Activated CD4-positive, alpha-beta T cell treated with anti-CD3 and anti-CD28 coated beads, Interleukin-2, amount 10 ng/mL, durations not matched to agents 7 days and 5 days (primary cell): ENCODE results near the gene CD101. TPM values are rescaled to one million over a fixed set of nuclear protein-coding genes. Genes with fewer than 3 reads are reported as not detected.

ENCODE experiments used
- CTCF ChIA-PET: fragments of 350-600 bp; sonication (Branson Sonifier 250); formaldehyde crosslinking; loops from one replicate; lab custom pipeline; 2021; ENCODE audit warnings: antibody characterized with exemption; lab: Charles Lee
- POLR2A ChIA-PET: fragments of 350-600 bp; sonication (Branson Sonifier 250); formaldehyde crosslinking; loops from one replicate; lab custom pipeline; 2021; ENCODE audit warnings: antibody characterized with exemption; lab: Charles Lee
- DNase-seq: peaks from one replicate; pipeline ENCODE4 v3.0.0-alpha.2; 2020
- H3K27ac Mint-ChIP-seq: one replicate; pipeline ENCODE4 v1.8.0; 2021; ENCODE audit warnings: mild to moderate bottlenecking, moderate library complexity, mixed read lengths
- H3K27me3 Mint-ChIP-seq: one replicate; pipeline ENCODE4 v1.8.0; 2021; ENCODE audit warnings: mixed read lengths
- H3K36me3 Mint-ChIP-seq: one replicate; pipeline ENCODE4 v1.8.0; 2021; ENCODE audit warnings: low read depth, mixed read lengths
- H3K4me1 Mint-ChIP-seq: one replicate; pipeline ENCODE4 v1.8.0; 2021; ENCODE audit warnings: mixed read lengths
- H3K4me3 Mint-ChIP-seq: one replicate; pipeline ENCODE4 v1.8.0; 2021; ENCODE audit warnings: mild to moderate bottlenecking, moderate library complexity, mixed read lengths
- H3K9me3 Mint-ChIP-seq: one replicate; pipeline ENCODE4 v1.8.0; 2021; ENCODE audit warnings: mixed read lengths
- total RNA-seq, 2 experiments: library from RNA; stranded (reverse); gene quantifications; one replicate each; pipeline ENCODE4 v1.2.3, GENCODE V29; 2021

CD101 gene
- total RNA-seq, 2 experiments from 2014 or later = 3.4 to 4.2 TPM

- ChIA-PET POLR2A (no interaction called here), CTCF (no interaction called here)
- peaks cover 63% of the 10 kb centered on the region for H3K36me3 Mint-ChIP-seq
Measured at GRCh38 chr1:117066367-117066766, 64.8 kb downstream of the CD101 start.

DNA sequence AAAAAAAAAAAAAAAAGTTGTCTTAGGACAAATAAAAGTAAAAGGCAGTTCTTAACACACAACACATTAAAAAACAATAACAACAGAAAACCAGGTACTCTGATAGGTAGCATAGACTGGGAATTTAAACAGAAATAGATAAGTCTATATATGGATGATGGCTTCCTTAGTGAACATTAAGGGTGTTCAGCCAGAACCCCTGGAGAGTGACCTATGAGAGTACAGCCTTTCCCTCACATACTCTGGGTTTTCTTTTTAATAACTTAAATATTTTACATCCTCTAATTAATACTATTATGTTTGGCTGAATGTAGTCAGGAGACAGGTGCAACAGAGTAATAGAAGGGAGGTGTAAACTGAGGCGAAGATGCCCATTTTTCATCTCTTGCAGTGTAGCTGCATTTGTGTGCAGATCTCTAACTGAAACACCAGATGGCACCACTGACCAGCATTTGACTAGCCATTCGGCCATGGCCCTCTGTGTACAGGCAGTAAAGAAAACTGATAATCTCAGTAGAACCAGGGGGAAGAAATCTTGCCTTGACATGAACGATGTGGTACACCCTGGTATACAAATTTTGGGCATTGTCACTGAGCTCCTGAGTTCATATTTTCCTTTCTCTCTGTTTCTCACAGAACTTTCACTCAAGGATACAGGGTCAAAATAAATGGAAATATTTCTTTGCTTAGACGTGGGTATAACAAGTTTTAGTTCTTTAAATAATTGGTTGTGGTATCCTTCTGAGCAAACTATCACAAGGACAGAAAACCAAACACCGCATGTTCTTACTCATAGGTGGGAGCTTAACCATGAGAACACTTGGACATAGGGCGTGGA is 66.2 kb downstream of the CD101 start:
- Mint-ChIP-seq H3K27me3 (no peaks in the 10 kb centered on the region), H3K36me3 (peaks cover 55% of the 10 kb centered on the region), H3K9me3 (no peaks in the 10 kb centered on the region), H3K4me3 (no peak overlapping the region), H3K4me1 (peaks cover 44% of the 10 kb centered on the region), H3K27ac (no peak overlapping the region)
- ChIA-PET CTCF (interaction anchor here (0.6 to 5.7 kb wide), 8 partner anchors 10 to 95 kb away, joined by 3 to 32 read pairs (median 4); no protein-coding TSS in a partner anchor), POLR2A (interaction anchor here (0.6 kb wide), 1 partner anchor 226 kb away, joined by 3 read pairs; no protein-coding TSS in a partner anchor)
- DNase-seq = peak; percentile 49

More at GRCh38 chr1:117066367-117066766, 64.8 kb downstream of the CD101 start:
- Mint-ChIP-seq H3K9me3 (no peaks in the 10 kb centered on the region), H3K27me3 (no peaks in the 10 kb centered on the region), H3K27ac (no peak overlapping the region), H3K4me1 (peaks cover 57% of the 10 kb centered on the region), H3K4me3 (no peak overlapping the region)
- no peak for DNase-seq

- H3K27ac Mint-ChIP-seq = no peak overlapping the region
- H3K9me3 Mint-ChIP-seq = no peaks in the 10 kb centered on the region
- POLR2A ChIA-PET = no interaction called here
- H3K4me1 Mint-ChIP-seq = peaks cover 38% of the 10 kb centered on the region
- peaks cover 55% of the 10 kb centered on the region for H3K36me3 Mint-ChIP-seq
- no peak for DNase-seq
- no peaks in the 10 kb centered on the region for H3K27me3 Mint-ChIP-seq
- CTCF ChIA-PET = interaction anchor here (0.7 to 5.7 kb wide), 8 partner anchors 8 to 95 kb away, joined by 3 to 32 read pairs (median 3); partner anchors contain the start of gene TTF2
- no peak overlapping the region for H3K4me3 Mint-ChIP-seq
Measured at GRCh38 chr1:117068580-117068979, 67.0 kb downstream of the CD101 start.

- no peaks in the 10 kb centered on the region for H3K27me3 Mint-ChIP-seq
- CTCF ChIA-PET = interaction anchor here (1.1 to 5.7 kb wide), 4 partner anchors 9 to 53 kb away, joined by 3 to 32 read pairs (median 7); partner anchors contain the start of gene TTF2
- H3K4me1 Mint-ChIP-seq = peaks cover 31% of the 10 kb centered on the region
- H3K36me3 Mint-ChIP-seq = peaks cover 52% of the 10 kb centered on the region
- no peak for DNase-seq
- peak overlapping the region; percentile 22 for H3K27ac Mint-ChIP-seq
- POLR2A ChIA-PET = no interaction called here
- no peaks in the 10 kb centered on the region for H3K9me3 Mint-ChIP-seq
- H3K4me3 Mint-ChIP-seq = no peak overlapping the region
Measured at GRCh38 chr1:117069220-117069844, 67.8 kb downstream of the CD101 start.

- POLR2A ChIA-PET = no interaction called here
- peaks cover 52% of the 10 kb centered on the region for H3K36me3 Mint-ChIP-seq
- no peak for DNase-seq
Measured at GRCh38 chr1:117070124-117070523, 68.6 kb downstream of the CD101 start.

GRCh38 chr1:117076648-117077047 is 75.1 kb downstream of the CD101 start:
- CTCF ChIA-PET = interaction anchor here (2.2 kb wide), 1 partner anchor 9 kb away, joined by 8 read pairs; no protein-coding TSS in a partner anchor
- Mint-ChIP-seq H3K36me3 (peaks cover 68% of the 10 kb centered on the region), H3K4me3 (no peak overlapping the region), H3K9me3 (no peaks in the 10 kb centered on the region), H3K27ac (no peak overlapping the region), H3K27me3 (no peaks in the 10 kb centered on the region), H3K4me1 (peaks cover 8% of the 10 kb centered on the region)
- DNase-seq = no peak
- POLR2A ChIA-PET = interaction anchor here (0.7 kb wide), 1 partner anchor 16 kb away, joined by 3 read pairs; no protein-coding TSS in a partner anchor

More at GRCh38 chr1:117070124-117070523, 68.6 kb downstream of the CD101 start:
- Mint-ChIP-seq H3K4me3 (no peak overlapping the region), H3K9me3 (no peaks in the 10 kb centered on the region), H3K27ac (no peak overlapping the region), H3K27me3 (no peaks in the 10 kb centered on the region), H3K4me1 (peaks cover 27% of the 10 kb centered on the region)
- CTCF ChIA-PET = interaction anchor here (3.6 to 5.7 kb wide), 2 partner anchors 10 to 24 kb away, joined by 11 to 32 read pairs; partner anchors contain the start of gene TTF2

DNA sequence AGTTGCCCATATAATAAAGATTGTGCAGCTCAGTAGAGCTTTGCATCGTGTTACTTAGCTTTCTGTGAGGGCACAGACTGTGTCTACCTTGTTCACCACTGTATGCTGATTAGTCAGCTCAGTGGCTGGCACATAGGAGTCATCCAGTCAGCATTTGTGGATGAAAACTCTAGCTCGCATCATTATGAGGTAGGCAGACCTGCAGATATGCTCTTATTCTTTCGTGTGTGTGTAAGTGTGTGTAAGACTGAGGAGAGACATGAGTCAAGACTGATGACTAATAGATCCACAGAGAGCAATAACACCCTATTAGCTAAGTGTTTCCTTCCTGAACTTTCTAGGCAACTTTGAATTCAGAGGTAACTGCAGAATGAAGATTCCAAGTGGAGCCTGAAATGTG is 75.7 kb downstream of the CD101 start:
- ChIA-PET CTCF (interaction anchor here (2.2 kb wide), 1 partner anchor 9 kb away, joined by 8 read pairs; no protein-coding TSS in a partner anchor), POLR2A (interaction anchor here (0.7 kb wide), 1 partner anchor 17 kb away, joined by 3 read pairs; no protein-coding TSS in a partner anchor)
- Mint-ChIP-seq H3K9me3 (no peaks in the 10 kb centered on the region), H3K27ac (no peak overlapping the region), H3K27me3 (no peaks in the 10 kb centered on the region), H3K4me1 (peaks cover 8% of the 10 kb centered on the region), H3K36me3 (peaks cover 67% of the 10 kb centered on the region), H3K4me3 (no peak overlapping the region)
- no peak for DNase-seq

DNA sequence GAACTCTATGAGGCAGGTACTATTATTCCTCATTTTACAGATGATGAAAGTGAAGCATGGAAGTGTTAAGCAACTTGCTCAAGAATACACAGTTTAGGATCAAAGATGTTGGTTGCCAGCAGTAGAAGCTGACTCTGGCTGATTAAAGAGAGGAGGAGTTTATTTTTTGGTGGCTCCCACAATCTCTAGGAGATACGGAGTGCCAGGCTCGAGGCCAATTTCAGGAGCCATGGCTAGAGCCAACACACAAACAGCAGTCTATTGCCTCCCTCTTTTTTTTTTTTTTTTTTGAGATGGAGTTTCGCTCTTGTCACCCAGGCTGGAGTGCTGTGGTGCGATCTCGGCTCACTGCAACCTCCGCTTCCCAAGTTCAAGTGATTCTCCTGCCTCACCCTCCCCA is 78.2 kb downstream of the CD101 start:
- DNase-seq = no peak
- Mint-ChIP-seq H3K27ac (no peak overlapping the region), H3K4me3 (no peak overlapping the region), H3K9me3 (no peaks in the 10 kb centered on the region), H3K27me3 (no peaks in the 10 kb centered on the region), H3K36me3 (peaks cover 71% of the 10 kb centered on the region), H3K4me1 (peaks cover 5% of the 10 kb centered on the region)
- CTCF ChIA-PET = interaction anchor here (1.1 kb wide), 1 partner anchor 11 kb away, joined by 4 read pairs; no protein-coding TSS in a partner anchor
- POLR2A ChIA-PET = no interaction called here

GRCh38 chr1:117084231-117084630 is 82.7 kb downstream of the CD101 start:
- H3K27ac Mint-ChIP-seq = no peak overlapping the region
- no peaks in the 10 kb centered on the region for H3K4me1 Mint-ChIP-seq
- H3K36me3 Mint-ChIP-seq = peaks cover 49% of the 10 kb centered on the region
- no peaks in the 10 kb centered on the region for H3K27me3 Mint-ChIP-seq
- H3K4me3 Mint-ChIP-seq = no peak overlapping the region
- ChIA-PET CTCF (no interaction called here), POLR2A (no interaction called here)
- H3K9me3 Mint-ChIP-seq = no peaks in the 10 kb centered on the region
- no peak for DNase-seq

Other genes with a start within 250 kb of the CD101 start
- gene CD2, start 247.3 kb upstream of the CD101 start, total RNA-seq = 100 to 1,000 TPM; 206 to 258 TPM
- 1 to 10 TPM in 1 of 2 experiments, under 1 TPM in 1; 0.79 to 1.3 TPM for gene PTGFRN, start 91.8 kb upstream of the CD101 start, total RNA-seq
- gene TTF2, start 58.6 kb downstream of the CD101 start, total RNA-seq = 100 to 1,000 TPM; 123 to 133 TPM
- gene TRIM45, start 120.0 kb downstream of the CD101 start, total RNA-seq = under 1 TPM; 0.33 to 0.47 TPM
- not detected for gene VTCN1, start 209.2 kb downstream of the CD101 start, total RNA-seq